Body of pancreas (tissue), 4 donors: ENCODE data around the gene VAPB. TPM values are rescaled to one million over a fixed set of nuclear protein-coding genes. Genes with fewer than 3 reads are reported as not detected.

Experiments used
- ATAC-seq: fragments of 150-250 bp; one replicate; pipeline ENCODE4 v1.9.1; 2016
- DNase-seq, 4 donors: peaks; one replicate each; pipeline ENCODE4 v3.0.0-alpha.2; 2019
- H3K27ac ChIP-seq, 4 donors: fragments of 200-600 bp; sonication (generic); 1 replicate in 3 of 4; 2 replicates in 1 of 4; pipeline versions ENCODE4 v1.5.1 to v1.6.1; 2016 to 2019; ENCODE audit warnings: mild to moderate bottlenecking in 1 of 4, mixed read lengths in 1 of 4, moderate library complexity in 1 of 4
- H3K27me3 ChIP-seq, 2 donors: fragments of 200-600 bp; sonication (generic); one replicate each; pipeline ENCODE4 v1.6.0; 2016; ENCODE audit warnings: mild to moderate bottlenecking in 1 of 2
- H3K36me3 ChIP-seq, 2 donors: fragments of 200-600 bp; sonication (generic); replicated peaks in 1 of 2; 2 replicates each; pipeline ENCODE4 v1.5.1; 2016; ENCODE audit warnings: low read depth in 2 of 2; ENCODE audit not compliant: insufficient read depth in 1 of 2
- H3K4me1 ChIP-seq: fragments of 200-600 bp; sonication (generic); one replicate; pipeline ENCODE4 v1.6.0; 2016
- H3K4me3 ChIP-seq, 2 donors: fragments of 200-600 bp; sonication (generic); 1 replicate in 1 of 2; 2 replicates in 1 of 2; pipeline ENCODE4 v1.5.1; 2016 to 2019
- H3K9me3 ChIP-seq, 3 donors: fragments of 200-600 bp; sonication (generic); 1 replicate in 2 of 3; 2 replicates in 1 of 3; pipeline ENCODE4 v1.5.1; 2016
- POLR2A ChIP-seq, 3 donors: fragments of 450-650 bp; IDR thresholded peaks; one replicate each; pipeline ENCODE4 v1.6.1; 2016; ENCODE audit warnings: antibody characterized with exemption in 3 of 3, mild to moderate bottlenecking in 2 of 3
- WGBS, 2 donors: methylation state at CpG; one replicate each; pipeline ENCODE4 v1.1.5; 2017; 5-methylcytosine and 5-hydroxymethylcytosine counted together
- intact Hi-C: fragments of 100-400 bp; cut with DNase I; formaldehyde crosslinking; loops from one replicate; pipeline ENCODE4 v1.15.1; 2023
- total RNA-seq, 2 donors: library from RNA; depleted of rRNA; stranded (reverse); fragments of >200 nt; gene quantifications; one replicate each; pipeline ENCODE4 v1.1.0, GENCODE V29; 2016
- TF ChIP-seq, protein P1 (sequence below), 7 experiments: fragments of 450-650 bp in 4 of 7; fragments of 200-600 bp in 3 of 7; sonication (generic) in 3 of 7; IDR thresholded peaks; one replicate each; pipeline ENCODE4 v1.5.1; 2016 to 2019; ENCODE audit warnings: antibody characterized with exemption in 7 of 7

VAPB gene
- total RNA-seq, 2 donors from 2014 or later: 10.5 to 11.9 TPM

DNA sequence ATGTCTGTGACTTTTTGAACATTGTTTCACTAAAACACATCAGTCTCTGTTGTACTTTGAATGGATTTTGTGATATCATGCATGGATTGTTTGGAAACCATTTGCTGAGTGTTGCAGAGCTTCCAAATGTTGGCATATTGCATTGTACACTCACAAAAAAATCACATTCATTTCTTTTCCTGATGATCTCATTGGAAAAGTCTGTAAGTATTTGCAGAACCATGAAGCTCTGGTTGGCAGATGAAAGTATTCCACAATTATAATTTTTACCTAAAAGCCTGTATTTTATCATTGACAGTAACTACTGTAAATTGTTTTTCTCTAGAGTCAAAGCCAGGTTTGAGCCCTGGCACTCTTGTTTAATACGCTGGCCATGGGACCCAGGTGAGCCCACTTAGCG, 42.1 kb downstream of the VAPB start:
- Histone ChIP-seq H3K4me3 (no peak overlapping the region), H3K9me3 (no peaks in the 10 kb centered on the region), H3K36me3 (no peaks in the 10 kb centered on the region), H3K27ac (no peak overlapping the region), H3K27me3 (no peaks in the 10 kb centered on the region), H3K4me1 (peaks cover 13% of the 10 kb centered on the region)
- intact Hi-C loops: no loop called here
- ATAC-seq (no peak), DNase-seq (no peak)
- 90 to 93% methylated on average over 2 of the region's 2 CpGs for WGBS, 2 donors
- TF ChIP-seq, protein P1, sequence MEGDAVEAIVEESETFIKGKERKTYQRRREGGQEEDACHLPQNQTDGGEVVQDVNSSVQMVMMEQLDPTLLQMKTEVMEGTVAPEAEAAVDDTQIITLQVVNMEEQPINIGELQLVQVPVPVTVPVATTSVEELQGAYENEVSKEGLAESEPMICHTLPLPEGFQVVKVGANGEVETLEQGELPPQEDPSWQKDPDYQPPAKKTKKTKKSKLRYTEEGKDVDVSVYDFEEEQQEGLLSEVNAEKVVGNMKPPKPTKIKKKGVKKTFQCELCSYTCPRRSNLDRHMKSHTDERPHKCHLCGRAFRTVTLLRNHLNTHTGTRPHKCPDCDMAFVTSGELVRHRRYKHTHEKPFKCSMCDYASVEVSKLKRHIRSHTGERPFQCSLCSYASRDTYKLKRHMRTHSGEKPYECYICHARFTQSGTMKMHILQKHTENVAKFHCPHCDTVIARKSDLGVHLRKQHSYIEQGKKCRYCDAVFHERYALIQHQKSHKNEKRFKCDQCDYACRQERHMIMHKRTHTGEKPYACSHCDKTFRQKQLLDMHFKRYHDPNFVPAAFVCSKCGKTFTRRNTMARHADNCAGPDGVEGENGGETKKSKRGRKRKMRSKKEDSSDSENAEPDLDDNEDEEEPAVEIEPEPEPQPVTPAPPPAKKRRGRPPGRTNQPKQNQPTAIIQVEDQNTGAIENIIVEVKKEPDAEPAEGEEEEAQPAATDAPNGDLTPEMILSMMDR (IDR thresholded peaks at IDR 0.05): no peak
- TF ChIP-seq POLR2A (IDR thresholded peaks at IDR 0.05): no peak

DNA sequence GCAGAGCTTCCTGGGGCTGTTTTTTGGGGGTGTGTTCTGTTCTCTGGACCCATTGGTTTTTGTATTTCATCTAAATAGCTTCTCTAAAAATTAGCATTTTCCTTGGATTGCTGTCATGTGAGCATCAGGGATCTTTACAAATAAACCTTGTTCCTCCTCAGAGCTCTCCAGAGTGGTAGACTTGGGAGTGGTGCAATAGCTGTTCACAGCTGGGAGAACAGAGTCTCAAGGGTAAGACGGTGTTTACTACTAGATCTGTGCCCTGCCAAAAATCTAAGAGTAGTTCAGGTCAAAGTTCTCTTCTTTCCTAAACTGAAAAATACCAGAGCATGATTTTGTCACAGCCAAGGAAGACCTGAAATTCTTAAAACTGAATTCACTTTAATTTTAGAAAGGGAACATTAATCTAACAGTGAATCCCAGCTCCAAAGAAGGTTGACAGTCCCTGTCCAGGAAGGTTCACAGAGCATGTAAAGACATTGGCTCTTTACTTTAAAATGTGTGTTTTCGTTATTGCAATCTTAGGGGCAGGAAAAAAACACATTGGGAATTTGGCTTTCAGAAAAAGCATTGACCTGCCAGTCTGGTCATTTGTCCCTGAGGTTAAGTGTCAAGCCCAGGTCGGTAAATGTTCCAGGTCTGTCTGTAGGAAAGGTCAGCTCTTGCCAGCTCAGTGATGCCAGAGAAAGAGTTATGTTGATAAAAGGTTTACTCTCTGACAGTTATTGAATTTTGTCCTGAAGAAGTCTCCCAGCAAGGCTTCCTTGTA, 43.3 kb downstream of the VAPB start:
- no peak for ATAC-seq
- 40 to 64% methylated on average over 3 of the region's 3 CpGs for WGBS, 2 donors
- peaks cover 17% of the 10 kb centered on the region for H3K4me1 ChIP-seq
- no peaks in the 10 kb centered on the region for H3K9me3 ChIP-seq
- intact Hi-C loops: no loop called here
- no peak overlapping the region for H3K27ac ChIP-seq
- no peak for DNase-seq
- no peaks in the 10 kb centered on the region for H3K27me3 ChIP-seq
- H3K4me3 ChIP-seq: no peak overlapping the region
- H3K36me3 ChIP-seq: no peaks in the 10 kb centered on the region
- TF ChIP-seq, protein P1 (IDR thresholded peaks at IDR 0.05): no peak

DNA sequence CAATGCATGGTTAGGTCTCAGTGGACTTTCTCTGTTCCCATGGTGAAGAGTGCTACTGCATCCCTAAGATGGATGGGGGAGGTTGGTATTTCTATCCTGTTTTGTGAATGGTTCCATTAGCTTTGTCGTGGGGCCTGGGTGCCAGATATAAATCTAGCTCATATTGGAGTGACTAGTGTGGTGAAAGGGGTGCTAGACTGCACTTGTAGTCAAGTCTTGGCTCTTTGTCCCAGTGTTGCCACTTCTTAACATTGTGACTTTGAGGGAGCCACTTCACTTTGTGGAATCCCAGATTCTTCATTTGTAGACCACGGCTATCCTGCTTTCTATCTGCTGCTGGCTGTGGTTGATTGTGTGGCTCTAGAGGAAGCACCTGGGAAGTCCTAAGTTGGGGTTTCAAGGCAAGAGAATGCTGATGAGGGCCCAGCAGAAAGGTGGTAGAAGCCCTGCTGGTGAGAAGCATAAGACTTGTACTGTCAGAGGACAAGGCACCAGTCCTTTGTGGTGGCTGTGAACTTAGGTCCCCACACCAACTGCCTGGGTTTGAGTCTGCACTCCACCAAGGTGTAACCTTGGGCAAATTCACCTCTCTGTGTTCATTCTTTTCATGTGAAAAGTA, 44.1 kb downstream of the VAPB start:
- Histone ChIP-seq H3K36me3 (no peaks in the 10 kb centered on the region), H3K27ac (no peak overlapping the region), H3K4me1 (peaks cover 23% of the 10 kb centered on the region), H3K9me3 (no peaks in the 10 kb centered on the region), H3K4me3 (no peak overlapping the region), H3K27me3 (no peaks in the 10 kb centered on the region)
- WGBS, 2 donors: 83 to 100% methylated on average over 2 of the region's 2 CpGs
- intact Hi-C loops: no loop called here
- ATAC-seq: no peak
- TF ChIP-seq, protein P1 (IDR thresholded peaks at IDR 0.05): no peak
- no peak for TF ChIP-seq POLR2A (IDR thresholded peaks at IDR 0.05)
- DNase-seq: no peak

DNA sequence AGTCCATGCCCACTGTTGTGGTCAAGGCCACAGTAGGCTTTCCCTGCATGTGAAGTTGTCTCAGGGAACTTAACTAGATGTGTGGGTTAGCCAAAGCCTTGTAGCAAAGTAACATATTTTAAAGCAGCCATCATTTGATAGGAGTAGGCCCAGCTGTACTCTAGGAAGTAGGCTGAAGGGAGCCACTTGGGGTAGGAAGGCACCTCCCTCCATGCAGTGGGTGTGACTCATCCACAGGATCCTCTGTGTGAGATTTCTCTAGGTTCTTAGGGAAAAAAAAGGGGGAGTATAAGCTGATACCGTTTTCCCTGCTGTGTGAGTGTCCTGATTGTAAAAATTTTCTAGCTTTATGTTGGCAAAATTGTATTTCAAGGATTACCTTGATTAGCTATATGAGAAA, 44.7 kb downstream of the VAPB start:
- no peaks in the 10 kb centered on the region for H3K9me3 ChIP-seq
- no peak overlapping the region for H3K4me3 ChIP-seq
- intact Hi-C loops: no loop called here
- WGBS, 2 donors: 67 to 77% methylated on average over 1 of the region's 1 CpG
- peaks cover 23% of the 10 kb centered on the region for H3K4me1 ChIP-seq
- no peak overlapping the region for H3K27ac ChIP-seq
- ATAC-seq (no peak), DNase-seq (no peak)
- H3K27me3 ChIP-seq: no peaks in the 10 kb centered on the region
- no peaks in the 10 kb centered on the region for H3K36me3 ChIP-seq
- TF ChIP-seq, protein P1 (IDR thresholded peaks at IDR 0.05): no peak
- TF ChIP-seq POLR2A (IDR thresholded peaks at IDR 0.05): no peak

DNA sequence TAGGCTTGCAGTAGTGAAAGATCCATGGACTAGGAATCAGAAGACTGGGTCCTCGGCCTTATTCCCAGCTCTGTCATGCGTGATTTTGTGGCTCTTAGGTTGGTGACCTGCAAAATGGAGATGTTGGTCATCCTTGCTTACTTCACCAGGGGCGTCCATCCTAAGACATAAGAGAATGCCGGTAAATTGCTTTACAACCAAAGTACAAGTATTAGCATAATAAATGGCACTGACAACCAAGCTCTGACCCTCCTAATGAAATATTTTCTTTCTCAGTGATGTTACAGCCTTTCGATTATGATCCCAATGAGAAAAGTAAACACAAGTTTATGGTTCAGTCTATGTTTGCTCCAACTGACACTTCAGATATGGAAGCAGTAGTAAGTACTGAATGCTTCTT, 45.3 kb downstream of the VAPB start:
- no peak for TF ChIP-seq POLR2A (IDR thresholded peaks at IDR 0.05)
- TF ChIP-seq, protein P1 (IDR thresholded peaks at IDR 0.05): no peak
- no peaks in the 10 kb centered on the region for H3K9me3 ChIP-seq
- H3K4me1 ChIP-seq: peaks cover 23% of the 10 kb centered on the region
- DNase-seq: no peak
- no peaks in the 10 kb centered on the region for H3K36me3 ChIP-seq
- WGBS, 2 donors: 80 to 83% methylated on average over 5 of the region's 5 CpGs
- intact Hi-C loops: no loop called here
- no peak overlapping the region for H3K4me3 ChIP-seq
- H3K27ac ChIP-seq: no peak overlapping the region
- no peaks in the 10 kb centered on the region for H3K27me3 ChIP-seq
- ATAC-seq: no peak
